CD4-positive, CD25-positive, alpha-beta regulatory T cell (primary cell): ENCODE measurements around the gene AGAP5. TPM values are rescaled to one million over a fixed set of nuclear protein-coding genes. Genes with fewer than 3 reads are reported as not detected.

ENCODE experiments used
- ATAC-seq, 2 donors: fragments of 150-1000 bp; cut with Tn5 transposase; one replicate each; pipeline ENCODE4 v1.10.0; 2021; ENCODE audit warnings: low read depth in 2 of 2, moderate number of reproducible peaks in 2 of 2, moderate library complexity in 1 of 2
- DNase-seq, 3 donors: peaks; one replicate each; pipeline versions ENCODE4 v3.0.0 to v3.0.0-alpha.2; 2012 to 2022; ENCODE audit warnings: mixed read lengths in 1 of 3
- H3K27ac ChIP-seq: one replicate; pipeline ENCODE4 v1.7.0; 2013; ENCODE audit warnings: mild to moderate bottlenecking, low read length; ENCODE audit not compliant: insufficient read depth, poor library complexity, severe bottlenecking
- H3K27me3 ChIP-seq: one replicate; pipeline ENCODE4 v1.7.0; 2013; ENCODE audit warnings: low read length; ENCODE audit not compliant: control insufficient read depth, insufficient read depth
- H3K36me3 ChIP-seq: one replicate; pipeline ENCODE4 v1.7.0; 2013; ENCODE audit warnings: mild to moderate bottlenecking, low read length, moderate library complexity; ENCODE audit not compliant: control insufficient read depth, insufficient read depth
- H3K4me1 ChIP-seq: 2 replicates; pipeline ENCODE4 v1.7.0; 2013; ENCODE audit warnings: mild to moderate bottlenecking, low read length; ENCODE audit not compliant: insufficient read depth, control insufficient read depth, poor library complexity, severe bottlenecking
- H3K4me3 ChIP-seq: one replicate; pipeline ENCODE4 v1.7.0; 2013; ENCODE audit warnings: low read depth, mild to moderate bottlenecking, low read length, moderate library complexity
- H3K9me3 ChIP-seq, 2 experiments: 1 replicate in 1 of 2; 2 replicates in 1 of 2; pipeline ENCODE4 v1.7.0; 2013; ENCODE audit warnings: low read length in 2 of 2, mild to moderate bottlenecking in 1 of 2, moderate library complexity in 1 of 2; ENCODE audit not compliant: control insufficient read depth in 2 of 2
- H3K27ac Mint-ChIP-seq, 3 donors: one replicate each; pipeline ENCODE4 v1.8.0; 2020 to 2022; ENCODE audit warnings: mild to moderate bottlenecking in 3 of 3, mixed read lengths in 3 of 3, moderate library complexity in 2 of 3
- H3K27me3 Mint-ChIP-seq: one replicate; pipeline ENCODE4 v1.8.0; 2022; ENCODE audit warnings: mild to moderate bottlenecking, mixed read lengths
- H3K36me3 Mint-ChIP-seq: one replicate; pipeline ENCODE4 v1.8.0; 2020; ENCODE audit warnings: mixed read lengths
- H3K4me1 Mint-ChIP-seq, 4 donors: one replicate each; pipeline ENCODE4 v1.8.0; 2020 to 2022; ENCODE audit warnings: mixed read lengths in 4 of 4, mild to moderate bottlenecking in 1 of 4
- H3K4me3 Mint-ChIP-seq, 4 donors: one replicate each; pipeline ENCODE4 v1.8.0; 2020 to 2022; ENCODE audit warnings: mild to moderate bottlenecking in 4 of 4, mixed read lengths in 4 of 4, moderate library complexity in 3 of 4
- H3K9me3 Mint-ChIP-seq, 7 donors: one replicate each; pipeline ENCODE4 v1.8.0; 2020 to 2022; ENCODE audit warnings: mixed read lengths in 7 of 7, mild to moderate bottlenecking in 3 of 7, moderate library complexity in 2 of 7
- polyA plus RNA-seq, 4 donors: library from polyadenylated mRNA; unstranded; fragments of 300-500 nt; fragmentation: Illumina TruSeq; gene quantifications; one replicate each; pipeline ENCODE4 v1.2.3, GENCODE V29; 2021
- total RNA-seq: library from RNA; stranded (reverse); gene quantifications from one replicate; pipeline ENCODE4 v1.2.3, GENCODE V29; 2022

The AGAP5 gene
- total and polyA plus RNA-seq, 5 donors from 2014 or later: 0.07 to 9.8 (median 0.18) TPM; not detected in 2

DNA sequence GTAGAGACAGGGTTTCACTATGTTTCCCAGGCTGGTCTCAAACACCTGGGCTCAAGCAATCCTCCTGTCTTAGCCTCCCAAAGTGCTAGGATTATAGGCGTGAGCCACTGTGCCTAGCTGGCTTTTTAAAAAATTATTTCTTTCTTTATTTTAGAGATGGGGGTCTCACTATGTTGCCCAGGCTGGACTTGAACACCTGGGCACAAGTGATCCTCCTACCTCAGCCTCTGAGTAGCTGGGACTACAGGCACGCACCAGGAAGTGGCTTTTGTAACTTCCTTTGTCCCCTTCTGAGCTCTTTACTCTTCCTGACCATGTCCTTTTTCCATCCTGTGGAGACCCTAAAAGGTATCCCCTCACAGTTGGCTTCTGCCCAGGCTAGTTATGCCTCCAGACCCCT is 54.5 kb downstream of the AGAP5 start:
- DNase-seq (no peak), ATAC-seq (no peak)
- Histone ChIP-seq H3K36me3 (no peaks in the 10 kb centered on the region), H3K4me3 (no peak overlapping the region), H3K27ac (no peak overlapping the region), H3K9me3 (no peaks in the 10 kb centered on the region), H3K27me3 (peaks cover 3% of the 10 kb centered on the region), H3K4me1 (peaks cover 21% of the 10 kb centered on the region)
- peaks cover 9% of the 10 kb centered on the region for H3K27me3 Mint-ChIP-seq
- no peak overlapping the region for H3K4me3 Mint-ChIP-seq
- H3K9me3 Mint-ChIP-seq: no peaks in the 10 kb centered on the region
- peaks cover 0 to 14% (median 6%) of the 10 kb centered on the region in 4 donors for H3K4me1 Mint-ChIP-seq
- H3K27ac Mint-ChIP-seq: peak overlapping the region in 1 of 3 donors; percentile 56
- H3K36me3 Mint-ChIP-seq: no peaks in the 10 kb centered on the region

DNA sequence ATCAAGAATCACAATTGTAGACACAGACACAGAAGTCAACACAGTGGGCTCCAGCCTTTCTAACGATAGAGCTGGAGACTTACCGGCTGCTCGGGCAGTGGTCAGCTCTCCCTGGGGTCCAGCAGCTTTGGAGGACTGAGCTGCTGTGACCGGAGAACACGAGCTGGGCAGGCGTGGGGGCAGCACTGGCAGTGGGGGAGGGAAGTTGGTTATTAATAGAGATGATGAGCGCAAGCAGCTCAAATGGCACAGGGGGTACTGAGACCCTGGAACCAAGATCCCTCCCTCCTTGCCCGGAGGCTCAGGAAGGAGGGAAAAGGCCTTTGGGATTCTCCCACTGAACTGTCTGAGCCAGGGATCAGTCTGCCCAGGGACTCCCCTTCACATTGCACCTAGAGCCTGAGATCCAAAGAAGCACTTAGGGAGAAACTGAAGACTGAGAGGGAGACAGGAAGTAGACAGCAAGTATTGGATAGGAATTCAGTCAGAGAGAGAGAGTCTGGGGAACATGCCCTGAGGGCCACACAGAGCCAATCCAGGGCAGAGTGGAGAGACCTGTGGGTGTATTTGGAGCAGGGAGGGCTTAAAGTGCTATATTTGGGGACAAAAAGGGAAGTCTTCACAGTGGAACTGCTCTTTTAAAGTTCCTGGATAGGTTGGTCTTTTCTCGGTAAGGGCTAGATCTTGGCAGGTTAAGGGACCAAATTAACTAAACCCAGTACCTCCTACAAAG is 56.4 kb downstream of the AGAP5 start, which contains the start of gene MYOZ1:
TSS of gene MYOZ1 (minus strand) at position 147 of the 733 bp plus-strand sequence. CDS start 1,457 bp downstream, outside the sequence.
- Histone ChIP-seq H3K4me1 (peaks cover 10% of the 10 kb centered on the region), H3K27ac (no peak within 1 kb of the TSS), H3K36me3 (no peaks in the 10 kb centered on the region), H3K4me3 (no peak within 1 kb of the TSS), H3K9me3 (no peaks in the 10 kb centered on the region), H3K27me3 (peaks cover 3% of the 10 kb centered on the region)
- Mint-ChIP-seq H3K4me3 (no peak within 1 kb of the TSS), H3K4me1 (peaks cover 0 to 14% (median 6%) of the 10 kb centered on the region in 4 donors), H3K9me3 (no peaks in the 10 kb centered on the region), H3K36me3 (no peaks in the 10 kb centered on the region), H3K27ac (no peak within 1 kb of the TSS), H3K27me3 (peaks cover 9% of the 10 kb centered on the region)
- DNase-seq: no peak
- ATAC-seq: no peak

DNA sequence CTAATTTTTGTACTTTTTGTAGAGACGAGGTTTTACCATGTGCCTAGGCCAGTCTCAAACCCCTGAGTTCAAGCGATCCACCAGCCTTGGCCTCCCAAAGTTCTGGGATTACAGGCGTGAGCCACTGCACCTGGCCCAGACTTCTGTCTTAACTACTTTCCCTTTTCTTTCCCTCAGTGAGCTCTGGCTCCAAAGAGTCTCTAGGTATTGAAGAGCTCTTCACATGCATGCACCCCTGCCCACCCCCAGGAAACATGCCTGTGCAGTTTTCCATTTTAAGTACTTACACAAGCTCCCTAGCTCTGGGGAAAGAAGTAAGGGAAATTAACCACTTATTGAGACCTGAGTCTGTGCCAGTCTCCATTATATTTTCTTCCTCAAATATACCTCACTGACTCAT is 58.6 kb downstream of the AGAP5 start:
- Histone ChIP-seq H3K4me3 (no peak overlapping the region), H3K36me3 (no peaks in the 10 kb centered on the region), H3K27me3 (peaks cover 3% of the 10 kb centered on the region), H3K9me3 (no peaks in the 10 kb centered on the region), H3K27ac (no peak overlapping the region), H3K4me1 (peaks cover 9% of the 10 kb centered on the region)
- no peaks in the 10 kb centered on the region for H3K9me3 Mint-ChIP-seq
- peaks cover 0 to 8% (median 4%) of the 10 kb centered on the region in 4 donors for H3K4me1 Mint-ChIP-seq
- H3K4me3 Mint-ChIP-seq: no peak overlapping the region
- DNase-seq: no peak
- no peaks in the 10 kb centered on the region for H3K36me3 Mint-ChIP-seq
- peaks cover 9% of the 10 kb centered on the region for H3K27me3 Mint-ChIP-seq
- no peak for ATAC-seq
- H3K27ac Mint-ChIP-seq: no peak overlapping the region

DNA sequence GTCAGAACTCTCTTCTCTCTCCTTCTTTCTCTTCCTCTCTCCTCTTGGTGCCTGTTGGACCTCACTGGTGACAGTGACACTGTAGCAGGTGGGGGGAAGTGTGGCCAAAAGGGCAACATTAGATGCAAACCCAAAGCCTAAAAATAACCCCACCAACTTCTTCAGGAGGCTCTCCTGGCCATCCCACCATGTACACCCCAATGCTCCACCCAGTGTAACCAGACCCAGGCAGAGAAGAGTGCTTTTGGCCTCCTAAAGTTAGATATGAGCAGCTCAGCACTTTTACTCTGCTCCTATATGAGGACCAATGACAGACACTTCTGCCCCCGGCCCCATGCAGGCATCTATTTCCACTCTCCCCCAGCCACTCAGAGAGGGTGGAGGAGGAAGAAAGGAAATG is 62.1 kb downstream of the AGAP5 start:
- Histone ChIP-seq H3K9me3 (no peaks in the 10 kb centered on the region), H3K4me1 (no peaks in the 10 kb centered on the region), H3K27me3 (no peaks in the 10 kb centered on the region), H3K36me3 (no peaks in the 10 kb centered on the region), H3K27ac (no peak overlapping the region), H3K4me3 (no peak overlapping the region)
- Mint-ChIP-seq H3K4me3 (no peak overlapping the region), H3K36me3 (no peaks in the 10 kb centered on the region), H3K9me3 (no peaks in the 10 kb centered on the region), H3K27me3 (peaks cover 5% of the 10 kb centered on the region), H3K27ac (no peak overlapping the region), H3K4me1 (no peaks in the 10 kb centered on the region)
- ATAC-seq (no peak), DNase-seq (no peak)

DNA sequence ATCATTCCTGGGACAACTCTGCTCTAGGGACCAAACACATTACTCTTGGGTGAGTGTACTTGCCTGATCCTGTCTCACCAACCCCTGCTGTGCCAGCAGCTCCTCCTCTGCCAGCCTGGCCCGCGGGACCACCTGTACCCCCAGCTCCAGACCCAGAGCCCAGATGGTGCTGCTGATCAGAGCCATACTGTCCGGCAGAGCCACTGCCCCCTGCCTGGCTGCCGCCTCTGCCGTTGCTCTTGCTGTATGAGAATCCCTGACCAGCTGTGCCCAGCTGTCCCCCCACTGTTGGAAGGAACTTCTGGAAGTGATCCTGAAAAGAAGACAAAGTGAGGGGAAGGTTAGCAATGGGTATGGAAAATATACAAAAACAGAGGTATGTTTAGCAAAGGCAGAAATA is 63.5 kb downstream of the AGAP5 start:
- DNase-seq: no peak
- H3K4me1 ChIP-seq: no peaks in the 10 kb centered on the region
- H3K9me3 Mint-ChIP-seq: no peaks in the 10 kb centered on the region
- H3K27me3 Mint-ChIP-seq: no peaks in the 10 kb centered on the region
- no peak for ATAC-seq
- H3K36me3 ChIP-seq: no peaks in the 10 kb centered on the region
- no peaks in the 10 kb centered on the region for H3K27me3 ChIP-seq
- H3K27ac ChIP-seq: no peak overlapping the region
- H3K36me3 Mint-ChIP-seq: no peaks in the 10 kb centered on the region
- no peaks in the 10 kb centered on the region for H3K4me1 Mint-ChIP-seq
- H3K27ac Mint-ChIP-seq: peak overlapping the region in 1 of 3 donors; percentile 42
- no peaks in the 10 kb centered on the region for H3K9me3 ChIP-seq
- H3K4me3 ChIP-seq: no peak overlapping the region
- H3K4me3 Mint-ChIP-seq: no peak overlapping the region

DNA sequence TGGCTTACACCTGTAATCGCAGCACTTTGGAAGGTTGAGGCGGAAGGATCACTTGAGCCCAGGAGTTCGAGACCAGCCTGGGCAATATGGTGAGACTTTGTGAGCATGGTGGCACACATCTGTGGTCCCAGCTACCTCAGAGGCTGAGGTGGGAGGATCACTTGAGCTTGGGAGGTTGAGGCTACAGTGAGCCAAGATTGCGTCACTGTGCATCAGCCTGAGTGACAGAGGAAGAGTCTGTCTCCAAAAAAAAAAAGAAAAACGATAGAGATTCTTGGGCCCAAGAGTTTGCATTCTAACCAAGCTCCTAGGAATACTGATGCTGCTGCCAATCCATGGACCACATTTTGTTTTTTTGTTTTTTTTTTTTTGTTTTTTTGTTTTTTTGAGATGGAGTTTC is 68.7 kb downstream of the AGAP5 start:
- Mint-ChIP-seq H3K27me3 (no peaks in the 10 kb centered on the region), H3K36me3 (no peaks in the 10 kb centered on the region), H3K4me3 (peak overlapping the region in 1 of 4 donors; percentile 14), H3K9me3 (no peaks in the 10 kb centered on the region), H3K27ac (no peak overlapping the region), H3K4me1 (peaks cover 10 to 28% (median 14%) of the 10 kb centered on the region in 4 donors)
- DNase-seq (no peak), ATAC-seq (no peak)
- H3K4me3 ChIP-seq: no peak overlapping the region
- no peaks in the 10 kb centered on the region for H3K36me3 ChIP-seq
- no peaks in the 10 kb centered on the region for H3K27me3 ChIP-seq
- peaks cover 19% of the 10 kb centered on the region for H3K4me1 ChIP-seq
- H3K9me3 ChIP-seq: no peaks in the 10 kb centered on the region
- H3K27ac ChIP-seq: no peak overlapping the region

DNA sequence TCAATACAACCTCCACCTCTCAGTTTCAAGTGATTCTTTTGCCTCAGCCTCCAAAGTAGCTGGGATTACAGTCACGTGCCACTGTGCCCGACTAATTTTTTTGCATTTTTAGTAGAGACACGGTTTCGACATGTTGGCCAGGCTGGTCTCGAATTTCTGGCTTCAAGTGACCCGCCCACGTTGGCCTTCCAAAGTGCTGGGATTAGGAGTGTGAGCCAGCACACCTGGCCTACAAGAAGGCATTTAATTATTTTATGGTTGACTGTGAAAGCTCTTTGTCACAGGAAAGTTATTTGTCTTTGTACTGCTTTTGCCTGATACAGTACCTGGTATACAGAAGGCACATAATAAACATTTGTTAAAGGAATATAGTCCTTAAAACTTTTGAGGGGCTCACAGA is 69.5 kb downstream of the AGAP5 start:
- H3K36me3 ChIP-seq: no peaks in the 10 kb centered on the region
- no peak overlapping the region for H3K27ac ChIP-seq
- peak overlapping the region in 1 of 4 donors; percentile 14 for H3K4me3 Mint-ChIP-seq
- DNase-seq (no peak), ATAC-seq (no peak)
- peaks cover 19% of the 10 kb centered on the region for H3K4me1 ChIP-seq
- no peaks in the 10 kb centered on the region for H3K36me3 Mint-ChIP-seq
- H3K4me3 ChIP-seq: no peak overlapping the region
- H3K9me3 ChIP-seq: no peaks in the 10 kb centered on the region
- H3K9me3 Mint-ChIP-seq: no peaks in the 10 kb centered on the region
- H3K27me3 ChIP-seq: no peaks in the 10 kb centered on the region
- no peaks in the 10 kb centered on the region for H3K27me3 Mint-ChIP-seq
- peaks cover 10 to 28% (median 14%) of the 10 kb centered on the region in 4 donors for H3K4me1 Mint-ChIP-seq
- H3K27ac Mint-ChIP-seq: no peak overlapping the region

DNA sequence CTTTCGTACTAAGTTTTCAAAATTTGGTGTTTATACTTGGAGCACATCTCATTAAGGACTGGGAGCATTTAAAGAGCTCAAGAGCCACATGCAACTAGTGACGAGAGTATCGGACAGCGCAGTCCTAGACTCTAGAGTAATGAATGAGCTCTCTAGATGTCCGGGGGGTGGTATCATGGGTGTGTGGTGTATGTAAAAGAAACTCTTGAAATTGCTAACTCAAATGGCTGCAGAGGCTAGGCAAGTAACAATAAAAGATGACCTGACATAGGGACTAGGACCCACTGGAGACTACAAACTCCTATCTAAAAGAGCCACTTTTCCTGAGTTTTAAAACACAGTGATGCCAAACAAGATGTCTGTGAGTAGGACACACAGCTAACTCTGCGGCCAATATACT is 70.6 kb downstream of the AGAP5 start:
- DNase-seq (no peak), ATAC-seq (no peak)
- H3K4me3 ChIP-seq: no peak overlapping the region
- no peaks in the 10 kb centered on the region for H3K36me3 Mint-ChIP-seq
- no peaks in the 10 kb centered on the region for H3K9me3 Mint-ChIP-seq
- no peak overlapping the region for H3K27ac ChIP-seq
- H3K27ac Mint-ChIP-seq: peak overlapping the region in 1 of 3 donors; percentile 9
- H3K4me1 ChIP-seq: peaks cover 19% of the 10 kb centered on the region
- H3K9me3 ChIP-seq: no peaks in the 10 kb centered on the region
- H3K27me3 Mint-ChIP-seq: no peaks in the 10 kb centered on the region
- H3K4me1 Mint-ChIP-seq: peaks cover 10 to 28% (median 14%) of the 10 kb centered on the region in 4 donors
- no peaks in the 10 kb centered on the region for H3K27me3 ChIP-seq
- no peaks in the 10 kb centered on the region for H3K36me3 ChIP-seq
- peak overlapping the region; percentile 45 to 93 (median 56) for H3K4me3 Mint-ChIP-seq
